SKM-1 treated with dmso at 0.1 percent for 144 hours (cell line): Measurements from ENCODE around the gene FBXW8.

Experiments
- DNase-seq: peaks from one replicate; lab custom pipeline; 2025; ENCODE audit not compliant: unreplicated experiment; lab: John Stamatoyannopoulos, UW

The FBXW8 gene

DNA sequence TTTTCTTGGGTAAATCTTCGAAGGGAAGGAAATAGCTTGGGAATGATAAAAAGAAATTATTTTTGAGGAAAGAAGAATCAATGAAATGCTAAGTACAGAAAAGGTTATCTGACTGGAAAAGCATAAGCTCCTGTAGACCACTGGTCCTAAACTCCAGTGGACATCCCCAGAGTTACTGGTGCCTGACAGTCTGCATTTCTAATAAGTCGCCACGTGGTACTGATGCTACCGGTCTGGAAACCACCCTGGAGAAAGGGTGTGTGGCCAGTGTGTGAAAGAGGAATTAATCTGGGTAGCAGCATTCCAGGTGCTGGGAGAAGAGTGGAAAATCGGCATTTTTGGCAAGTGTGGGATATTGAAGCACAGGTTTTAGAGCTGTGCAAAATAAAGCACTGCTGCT is 73.3 kb downstream of the FBXW8 start:
- no peak for DNase-seq

DNA sequence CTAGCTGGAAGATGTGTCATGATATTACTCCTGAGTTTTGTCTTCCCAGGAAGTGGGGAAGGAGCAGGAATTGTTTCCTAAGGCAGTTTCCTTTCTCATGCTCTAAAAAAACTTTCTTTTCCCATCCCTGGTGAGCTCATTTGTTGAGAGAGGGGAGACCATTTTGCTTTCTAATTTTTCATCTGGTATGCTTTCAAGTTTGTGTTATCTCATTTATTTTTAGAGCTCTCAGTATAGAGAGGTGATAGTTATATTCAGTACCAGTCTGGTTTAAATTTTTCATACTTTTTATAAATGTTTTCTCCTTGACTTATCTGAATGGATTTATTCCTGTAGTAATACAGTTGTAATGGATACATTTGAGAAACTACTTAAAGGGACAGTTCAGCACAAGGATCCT is 79.6 kb downstream of the FBXW8 start:
- DNase-seq = no peak

DNA sequence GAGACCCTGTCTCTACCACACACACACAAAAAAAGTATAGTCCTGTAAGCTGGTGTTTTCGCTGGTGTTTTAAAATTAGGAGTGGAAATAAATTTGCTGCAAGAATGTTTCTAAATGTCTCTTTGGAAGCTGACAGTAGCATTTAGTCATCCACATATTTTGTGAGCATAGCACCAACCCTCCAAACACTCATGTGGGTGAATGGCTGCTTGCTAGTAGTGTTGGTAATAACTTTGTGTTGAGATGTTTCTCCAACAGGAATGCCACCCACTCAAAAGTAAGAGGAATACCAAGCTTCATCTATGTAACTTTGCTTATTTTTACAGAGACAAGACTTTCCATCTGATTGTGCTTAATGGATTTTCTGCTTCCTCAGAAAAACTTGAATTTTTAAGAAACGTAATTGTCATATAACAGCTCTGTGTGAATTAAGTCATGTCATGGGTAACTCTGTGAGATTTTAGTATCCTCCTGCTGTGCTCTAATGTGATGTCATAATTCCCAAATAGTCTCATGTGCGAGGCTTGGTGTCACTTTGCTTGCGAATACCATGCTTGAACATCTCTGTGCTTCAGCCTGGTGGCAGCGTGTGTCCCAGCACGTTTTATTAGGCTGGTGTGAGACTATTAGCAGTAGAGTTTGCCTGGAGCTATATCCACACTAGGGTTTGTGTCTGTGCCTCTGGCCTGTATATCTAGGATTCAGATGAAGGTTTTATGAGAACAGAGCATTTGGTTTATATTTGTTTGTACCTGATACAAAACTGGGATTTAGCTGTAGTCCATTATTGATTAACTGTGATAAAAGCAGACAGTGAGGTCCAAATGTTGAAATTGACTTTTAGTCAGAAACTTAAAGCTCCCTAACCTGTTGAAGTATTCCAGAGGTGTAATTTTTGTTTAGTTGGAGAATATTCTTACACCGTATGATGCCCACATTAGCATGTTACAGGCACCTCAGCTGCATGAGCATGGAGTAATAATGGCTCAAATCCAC is 80.5 kb downstream of the FBXW8 start:
- DNase-seq = no peak

DNA sequence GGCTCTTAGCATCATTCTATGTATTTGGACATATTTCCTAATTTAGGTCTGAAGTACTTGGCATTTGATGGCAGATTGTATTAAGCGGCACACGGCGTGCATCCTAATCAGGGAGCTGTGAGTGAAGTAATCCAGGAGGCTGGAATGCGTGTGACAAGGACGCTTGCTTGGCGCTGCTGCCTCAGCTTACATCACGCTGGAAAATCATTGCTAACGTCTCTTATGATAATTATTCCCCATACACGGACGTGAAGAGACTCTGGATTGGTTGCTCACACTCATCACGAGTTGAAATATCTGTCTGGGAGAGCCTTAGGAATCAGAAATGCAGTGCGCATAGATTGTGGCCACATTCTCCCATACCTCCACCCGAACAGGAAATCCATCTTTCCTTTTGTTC is 85.3 kb downstream of the FBXW8 start:
- DNase-seq = no peak

DNA sequence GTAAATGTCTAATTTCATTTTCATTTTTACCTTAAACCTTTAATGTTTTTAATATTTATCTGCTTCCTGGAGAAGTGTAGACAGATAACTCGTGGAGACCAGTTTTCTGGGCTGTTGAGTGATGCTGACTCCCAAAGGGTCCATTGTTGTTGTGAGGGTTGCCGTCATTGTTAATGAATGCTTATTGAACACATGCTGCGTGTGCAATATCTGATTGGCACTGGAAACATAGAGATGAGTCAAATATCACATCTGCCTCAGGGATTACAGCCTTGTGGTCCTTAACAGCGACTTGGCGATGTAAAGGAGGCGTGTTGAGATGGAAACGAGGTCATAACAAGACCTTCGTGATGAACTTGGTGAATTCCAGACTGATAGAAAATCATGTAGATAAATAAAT is 85.9 kb downstream of the FBXW8 start:
- no peak for DNase-seq

DNA sequence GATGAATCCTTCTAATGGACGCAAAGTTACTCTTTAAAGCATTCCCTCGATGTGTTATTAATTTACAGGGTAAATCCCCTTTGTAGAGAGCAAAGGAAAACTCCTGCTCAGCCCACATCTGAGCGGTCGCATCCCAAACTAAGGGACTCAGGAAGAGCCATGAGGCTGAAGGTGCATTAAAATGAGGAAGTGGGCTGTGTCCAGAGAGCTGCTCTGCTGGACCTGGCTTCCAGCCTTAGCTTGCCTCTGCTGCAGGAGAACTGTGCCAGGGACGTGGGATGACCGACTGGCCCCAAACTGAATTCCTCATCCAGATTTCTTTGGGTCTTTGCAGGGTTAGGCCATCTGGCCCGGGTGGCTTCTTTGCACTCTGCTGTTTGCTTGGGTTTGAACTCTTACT is 88.3 kb downstream of the FBXW8 start:
- no peak for DNase-seq

DNA sequence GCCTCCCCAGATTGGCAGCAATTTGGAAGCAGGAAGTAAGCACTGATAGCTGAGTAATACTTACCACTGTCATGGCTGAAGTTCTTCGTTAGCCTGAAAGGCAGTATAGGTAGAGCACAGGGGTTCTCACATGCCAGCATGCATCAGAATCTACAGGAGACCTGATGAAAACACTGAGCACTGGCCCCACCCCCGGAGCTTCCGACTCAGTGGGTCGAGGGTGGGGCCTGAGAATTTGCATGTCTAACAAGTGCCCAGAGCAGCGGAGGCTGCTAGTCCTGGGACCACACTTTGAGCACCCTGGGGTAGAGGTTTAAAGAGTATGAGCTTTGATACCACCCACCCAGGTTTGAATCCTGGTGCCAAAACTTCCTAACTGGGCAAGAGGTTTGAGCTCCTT is 89.6 kb downstream of the FBXW8 start:
- no peak for DNase-seq

DNA sequence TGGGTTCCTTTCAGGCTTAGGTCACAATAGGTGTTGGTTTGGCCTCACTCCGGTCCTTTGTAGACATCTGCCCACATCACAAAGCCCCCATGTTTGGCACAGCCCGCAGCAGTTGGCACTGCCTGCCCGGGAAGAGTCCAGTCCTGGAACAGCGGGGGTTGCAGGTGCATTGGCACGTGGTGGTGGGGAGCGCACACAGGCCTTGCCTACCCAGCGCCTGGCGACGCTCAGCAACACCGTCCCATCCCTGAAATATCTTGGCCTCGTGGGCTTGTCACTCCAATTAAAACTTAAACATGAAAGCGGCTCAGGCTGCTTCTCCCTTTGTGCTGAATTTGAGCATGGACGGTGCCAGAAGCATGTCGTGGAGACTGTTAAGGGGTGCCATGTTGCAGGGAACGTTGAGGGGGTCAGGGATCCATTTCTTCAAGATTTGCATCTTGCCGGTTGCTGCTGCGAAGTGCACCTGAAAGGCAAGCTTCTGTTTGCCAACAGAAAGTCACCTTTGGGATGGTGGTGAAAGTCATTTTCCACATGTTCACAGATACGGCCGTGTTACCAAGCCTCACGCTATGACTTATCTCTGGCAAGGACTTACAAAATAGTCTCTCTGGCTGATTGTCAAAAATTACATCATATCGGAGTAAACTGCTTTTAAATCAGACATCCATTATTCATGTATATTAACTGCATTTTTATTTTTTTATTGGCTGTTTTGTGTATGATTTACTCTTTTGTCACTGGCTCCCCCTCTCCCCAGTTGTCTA is 91.5 kb downstream of the FBXW8 start:
- DNase-seq = no peak

DNA sequence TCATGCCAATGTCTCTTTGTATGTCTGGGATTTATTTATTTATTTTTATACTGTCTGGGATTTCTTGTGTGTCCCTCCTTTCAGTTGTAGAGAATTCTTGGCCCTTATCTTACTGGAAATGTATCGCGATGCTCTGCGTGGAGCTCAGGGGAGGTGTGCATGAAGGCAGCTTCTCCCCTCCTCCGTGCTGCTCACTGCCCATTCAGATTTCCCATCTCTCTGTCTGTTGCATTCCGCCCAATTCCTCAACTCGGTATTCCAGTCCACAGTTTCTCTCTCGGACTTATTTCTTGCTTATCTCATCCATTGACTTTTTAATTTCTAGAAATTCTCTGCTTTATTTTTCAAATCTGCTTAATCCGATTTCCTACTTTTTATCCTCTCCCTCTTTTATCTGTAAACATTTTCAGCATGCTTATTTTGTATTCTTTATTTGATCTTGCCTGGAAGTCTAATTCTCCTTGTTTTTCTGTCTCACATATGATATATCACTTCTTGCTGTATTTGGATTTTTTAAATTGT is 93.2 kb downstream of the FBXW8 start:
- no peak for DNase-seq

DNA sequence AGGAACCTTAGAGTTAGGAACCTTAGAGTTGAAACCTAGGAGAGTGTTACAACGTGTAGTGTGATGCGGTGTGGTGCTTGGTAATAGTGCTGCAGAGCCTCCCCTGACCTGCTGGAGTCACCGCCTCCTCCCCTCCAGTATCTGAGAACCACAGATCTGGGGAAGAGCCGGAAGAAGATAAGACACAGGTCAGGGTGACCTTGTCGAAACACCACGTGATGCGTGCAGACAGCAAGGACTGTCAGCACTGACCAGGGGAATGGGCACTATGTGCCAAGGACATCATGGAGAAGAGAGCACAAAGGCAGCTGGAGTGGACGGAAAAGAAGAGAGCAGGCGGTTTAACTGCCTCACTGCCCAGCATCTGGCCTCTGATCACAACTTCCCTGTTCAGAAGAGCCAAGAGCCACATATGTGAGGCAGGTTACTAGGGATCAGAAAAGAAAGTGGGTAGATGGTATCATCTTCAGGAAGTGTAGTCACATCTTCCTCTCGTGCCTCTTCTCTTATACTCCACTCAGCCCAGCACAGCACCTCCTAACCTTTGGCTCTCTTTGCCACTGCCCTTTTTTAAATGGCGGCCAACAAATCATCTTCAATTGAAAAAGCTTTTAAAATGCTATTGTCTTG is 94.8 kb downstream of the FBXW8 start:
- no peak for DNase-seq

DNA sequence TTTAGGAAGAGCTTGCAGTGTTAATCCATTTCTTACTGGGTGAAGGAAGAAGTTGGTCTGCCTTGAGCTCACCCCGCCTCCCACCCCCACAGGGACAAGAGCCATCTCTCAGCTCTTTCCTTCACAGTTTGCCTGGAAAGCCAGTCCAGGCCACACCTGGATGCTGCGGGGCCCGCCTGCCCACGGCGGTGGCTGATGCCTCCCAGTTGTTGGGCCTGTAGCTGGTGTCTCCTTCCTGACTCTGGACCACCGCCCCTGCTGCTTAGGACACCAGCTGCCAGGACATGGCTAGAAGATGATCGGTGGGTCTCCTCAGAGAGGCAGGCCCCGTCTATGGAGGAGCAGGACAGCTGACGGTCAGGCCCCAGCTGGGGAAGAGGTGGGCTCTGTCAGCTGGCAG is 95.6 kb downstream of the FBXW8 start:
- no peak for DNase-seq

DNA sequence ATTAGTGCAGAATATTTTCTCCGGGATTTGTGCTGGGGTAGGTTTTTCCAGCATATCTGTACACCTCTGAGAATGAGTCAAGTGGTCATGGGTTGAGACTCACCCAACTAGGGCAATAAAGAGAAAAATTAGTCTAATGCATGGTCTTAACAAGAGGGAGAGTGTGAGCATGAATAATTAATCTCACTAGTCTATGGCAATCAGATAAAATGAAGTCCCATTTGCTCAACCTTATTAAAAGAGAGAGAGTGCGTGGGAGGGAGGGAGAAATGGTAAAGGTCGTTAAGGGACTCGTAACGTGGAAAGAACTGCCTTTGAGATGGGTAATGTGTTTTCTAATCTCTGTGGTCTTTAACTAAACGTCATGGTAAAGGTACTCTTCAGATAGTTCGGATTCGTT is 96.8 kb downstream of the FBXW8 start:
- DNase-seq = no peak

DNA sequence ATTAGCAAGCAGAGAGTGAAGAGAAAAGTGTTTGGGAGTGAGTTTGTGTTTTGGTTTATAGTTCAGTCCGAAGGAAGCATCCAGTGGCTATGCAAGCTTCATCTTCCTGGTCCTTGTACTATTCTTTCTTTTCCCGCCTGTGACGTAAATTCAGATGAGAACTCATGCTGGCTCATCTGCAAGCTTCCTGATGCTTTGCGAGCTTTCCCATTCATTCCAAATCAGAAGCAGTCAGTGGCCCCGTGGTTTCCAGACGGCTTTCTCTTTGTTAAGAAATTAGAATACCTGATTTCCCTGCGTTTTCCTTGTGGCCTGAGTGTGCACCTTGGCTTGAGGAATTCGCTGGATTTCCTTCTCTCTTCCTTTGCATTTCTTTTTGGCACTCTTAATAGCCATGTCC is 99.0 kb downstream of the FBXW8 start:
- DNase-seq = no peak

DNA sequence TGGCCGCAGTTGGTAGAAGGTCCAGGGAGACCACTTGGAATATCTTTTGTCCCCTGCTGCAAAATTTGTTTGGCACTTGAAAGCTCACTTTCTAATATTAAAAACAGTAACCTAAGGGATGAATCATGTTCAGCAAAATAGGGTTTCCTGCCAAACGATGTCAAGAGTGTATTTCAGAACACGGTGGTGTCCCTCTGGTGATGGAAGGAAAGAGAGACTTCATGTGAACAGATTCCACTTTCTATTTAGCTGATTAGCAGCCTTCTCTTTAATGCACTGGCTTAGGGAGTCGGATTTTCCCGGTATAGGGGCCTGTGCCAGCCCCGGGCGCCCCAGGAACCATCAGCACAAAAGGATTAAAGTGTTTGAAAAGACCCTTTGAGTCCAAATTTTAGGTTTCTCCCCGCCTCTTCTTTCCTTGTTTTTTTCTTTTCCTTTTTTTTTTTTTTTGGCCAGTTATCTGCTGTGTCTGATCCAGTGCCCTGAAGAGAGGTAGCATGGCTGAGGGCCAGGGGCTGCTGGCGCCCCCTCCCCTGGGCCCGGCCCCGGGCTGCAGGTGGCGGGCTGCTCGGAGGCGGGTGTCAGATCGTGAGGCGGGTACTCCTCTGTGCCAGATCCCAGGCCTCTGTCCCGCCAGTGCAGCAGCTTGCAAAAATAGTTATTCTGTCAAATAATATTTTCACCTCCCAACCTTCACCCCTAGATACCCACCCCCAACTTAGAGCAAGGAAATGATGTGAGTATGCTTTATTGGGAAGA is 100.1 kb downstream of the FBXW8 start:
- no peak for DNase-seq

DNA sequence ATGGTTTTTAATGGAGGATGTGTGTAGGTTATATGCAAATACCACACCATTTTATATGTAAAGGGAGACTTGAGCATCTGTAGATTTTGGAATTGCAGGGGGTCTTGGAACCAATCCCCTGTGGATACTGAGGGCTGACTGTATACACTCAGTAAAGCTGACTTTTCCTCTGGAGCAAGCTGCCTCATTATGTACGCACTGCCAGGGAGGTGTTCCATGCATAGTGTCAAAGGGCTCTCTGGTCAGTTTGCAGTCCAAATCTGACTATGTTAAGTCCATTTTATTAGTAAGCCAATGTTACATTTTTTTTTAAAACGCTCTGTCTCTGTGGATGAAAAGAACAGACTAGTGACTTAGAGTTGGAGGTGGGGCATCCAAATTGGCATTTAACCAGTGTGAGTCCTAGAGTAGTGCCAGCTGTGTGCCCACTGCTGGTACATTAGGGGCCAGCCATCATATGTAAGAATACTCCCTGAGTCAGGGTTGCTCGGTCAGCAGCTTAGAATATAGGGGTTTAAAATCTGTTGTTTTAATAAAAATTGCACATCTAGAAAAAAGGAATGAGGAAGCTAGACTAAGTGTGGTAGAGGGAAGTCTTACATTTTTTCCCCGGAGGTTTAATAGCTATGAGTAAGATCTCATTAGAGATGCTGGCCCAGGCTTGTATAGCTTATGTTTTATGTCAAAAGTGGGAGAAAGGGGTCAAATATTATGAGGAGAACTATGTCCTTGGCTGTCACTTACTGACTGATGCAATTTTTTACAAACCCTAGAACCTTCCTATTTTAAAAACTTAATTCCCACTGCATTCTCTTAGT is 101.4 kb downstream of the FBXW8 start:
- no peak for DNase-seq

DNA sequence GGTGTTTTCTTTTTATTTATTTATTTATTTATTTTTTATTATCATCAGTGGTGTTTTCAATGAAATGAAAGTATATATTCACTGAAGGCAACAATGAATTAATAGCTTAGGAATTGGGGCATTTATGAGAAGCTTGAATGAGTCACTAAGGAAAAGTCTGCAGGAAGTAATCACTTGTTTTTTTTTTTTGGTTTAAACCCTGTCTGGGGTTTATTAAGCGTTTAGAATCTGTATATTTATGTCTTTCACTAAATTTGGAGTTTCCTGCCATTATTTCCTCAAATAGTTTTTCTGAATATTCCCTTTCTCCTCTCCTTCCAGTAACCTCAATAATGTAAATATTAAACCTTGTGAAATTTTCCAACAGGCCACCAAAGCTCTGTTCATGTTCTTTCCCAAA is 103.0 kb downstream of the FBXW8 start:
- no peak for DNase-seq

DNA sequence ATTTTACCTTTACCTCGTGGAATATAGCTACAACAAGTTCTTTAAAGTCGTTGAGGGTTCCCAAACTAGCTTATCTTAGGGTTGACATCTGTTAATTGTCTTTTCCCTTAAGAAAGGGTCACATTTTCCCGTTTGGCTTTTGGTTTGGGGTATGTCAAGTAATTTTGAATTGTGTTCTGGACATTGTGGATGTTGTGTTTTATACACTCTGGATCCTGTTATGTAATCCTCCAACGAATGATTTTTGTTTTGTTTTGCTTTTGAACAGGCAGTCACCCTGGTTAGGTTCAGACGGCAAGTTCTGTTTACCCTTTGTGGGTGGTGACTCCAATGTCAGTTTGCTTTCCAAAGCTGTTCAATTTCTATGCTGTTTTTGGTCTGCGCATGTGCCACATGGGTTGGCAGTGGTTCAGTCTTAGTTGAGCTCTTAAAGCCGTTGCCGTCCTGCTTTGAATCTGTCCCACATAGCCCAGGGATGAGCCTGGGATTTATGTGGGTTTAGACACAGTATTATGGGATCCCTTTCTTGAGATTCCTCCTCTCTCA is 103.7 kb downstream of the FBXW8 start:
- DNase-seq = no peak

DNA sequence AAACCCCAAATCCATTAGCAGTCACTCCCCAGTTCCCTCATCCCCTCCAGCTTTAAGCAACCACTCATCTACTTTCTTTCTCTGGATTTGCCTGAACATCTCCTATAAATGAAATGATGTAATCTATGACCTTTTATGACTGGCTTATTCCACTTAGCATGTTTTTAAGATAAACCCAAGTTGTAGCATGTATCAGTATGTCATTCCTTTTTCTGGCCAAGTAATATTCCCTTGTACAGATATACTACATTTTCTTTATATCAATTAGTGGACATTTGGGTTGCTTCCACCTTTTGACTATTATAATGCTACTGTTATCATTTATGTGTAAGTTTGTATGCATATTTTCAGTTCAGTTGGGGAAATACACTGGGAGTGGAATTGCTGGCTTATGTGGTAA is 105.1 kb downstream of the FBXW8 start:
- no peak for DNase-seq

DNA sequence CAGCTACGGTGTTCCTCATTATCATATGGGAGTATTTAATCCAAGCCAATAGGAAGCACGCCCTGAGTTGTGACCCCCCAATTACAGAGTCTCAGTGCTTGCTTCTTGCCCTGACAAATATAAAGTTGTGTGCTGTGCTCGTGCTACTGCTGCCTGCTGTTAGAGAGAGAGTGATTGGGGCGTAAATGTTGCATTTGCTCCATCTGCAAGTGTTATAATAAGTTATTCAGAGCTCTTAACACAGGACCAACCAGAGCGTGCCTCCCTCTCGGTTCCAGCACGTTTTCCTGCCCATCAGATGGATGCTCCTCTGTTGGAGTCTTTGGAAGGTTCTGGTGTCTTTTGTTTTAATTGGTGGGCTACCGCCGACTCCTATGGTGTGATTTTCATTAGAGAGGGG is 107.1 kb downstream of the FBXW8 start:
- DNase-seq = no peak

DNA sequence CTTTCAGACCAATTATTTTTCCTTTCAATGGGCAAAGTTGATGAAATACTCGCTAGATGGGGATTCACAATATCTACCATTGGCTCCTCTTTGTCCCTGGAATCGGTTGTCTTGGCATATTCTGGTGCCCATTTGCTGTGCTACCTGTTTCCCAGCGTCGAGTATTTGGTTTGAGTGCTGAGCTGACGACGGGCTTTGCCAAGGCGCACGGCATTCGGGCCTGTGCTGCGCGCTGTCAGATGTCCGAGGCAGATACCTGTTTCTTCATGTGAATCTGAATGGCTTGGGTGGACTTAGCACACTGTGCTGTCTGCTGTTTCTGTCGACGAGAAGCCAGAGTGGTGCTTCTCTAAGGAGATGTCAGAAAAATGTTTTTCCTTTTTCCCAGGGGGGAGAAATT is 107.5 kb downstream of the FBXW8 start:
- no peak for DNase-seq
